HepG2 (cell line): ENCODE data around the gene DDAH2. TPM values are rescaled to one million over a fixed set of nuclear protein-coding genes. Genes with fewer than 3 reads are reported as not detected.
A peak's percentile ranks its signal among the peaks of the same experiment; 100 is the strongest.

ENCODE experiments used
- ARID2 ChIP-seq: sonication (generic); formaldehyde crosslinking; IDR thresholded peaks from 2 replicates; pipeline ENCODE4 v1.8.1; 2022; ENCODE audit warnings: mild to moderate bottlenecking, missing genetic modification reagents, borderline replicate concordance
- CEBPG ChIP-seq: IDR thresholded peaks from 2 replicates; pipeline ENCODE4 v1.6.1; 2016
- FOXM1 ChIP-seq: sonication (generic); formaldehyde crosslinking; IDR thresholded peaks from 2 replicates; pipeline ENCODE4 v1.5.0; 2020; ENCODE audit warnings: missing genetic modification reagents
- GPN1 ChIP-seq: sonication (generic); formaldehyde crosslinking; IDR thresholded peaks from 2 replicates; pipeline ENCODE4 v1.5.1; 2020; ENCODE audit warnings: missing genetic modification reagents, borderline replicate concordance
- HDAC6 ChIP-seq: fragments of 200-600 bp; sonication (generic); IDR thresholded peaks from 2 replicates; pipeline ENCODE4 v1.7.0; 2017; ENCODE audit warnings: mild to moderate bottlenecking, antibody characterized with exemption, low read length, low read depth
- RBM39 ChIP-seq: fragments of 200-400 bp; formaldehyde crosslinking; IDR thresholded peaks from one replicate; pipeline ENCODE4 v1.6.1; 2018; ENCODE audit warnings: antibody characterized with exemption, mild to moderate bottlenecking, low read depth, low read length; ENCODE audit not compliant: poor library complexity, severe bottlenecking
- RFX3 ChIP-seq: IDR thresholded peaks from 2 replicates; pipeline ENCODE4 v1.6.1; 2016; ENCODE audit warnings: missing biosample characterization, missing genetic modification reagents
- SOX6 ChIP-seq, 2 experiments: fragments of 450-650 bp in 1 of 2; sonication (generic) in 1 of 2; formaldehyde crosslinking in 1 of 2; IDR thresholded peaks; 2 replicates each; pipeline versions ENCODE4 v1.4.0 to v1.6.1; 2017 to 2020; ENCODE audit warnings: antibody characterized with exemption in 1 of 2, mild to moderate bottlenecking in 1 of 2, missing genetic modification reagents in 1 of 2
- ZBTB42 ChIP-seq: sonication (generic); formaldehyde crosslinking; IDR thresholded peaks from 2 replicates; pipeline ENCODE4 v1.5.0; 2020; ENCODE audit warnings: mild to moderate bottlenecking, missing genetic modification reagents
- polyA plus RNA-seq, 8 experiments: library from polyadenylated mRNA; depleted of rRNA in 3 of 8; stranded (reverse) in 7 of 8; unstranded in 1 of 8; fragments of >200 nt; fragmentation: Illumina TruSeq in 4 of 8; extraction: Trizol in 4 of 8; gene quantifications; 2 replicates each; pipeline versions ENCODE4 v1.2.1 to v1.2.3, GENCODE V29; 2011 to 2016; ENCODE audit warnings: low read depth in 4 of 8, missing spikeins in 1 of 8, mixed read lengths in 1 of 8; ENCODE audit not compliant: insufficient read depth in 1 of 8
- total RNA-seq, 5 experiments: library from RNA; depleted of rRNA; stranded (reverse); fragments of >200 nt; fragmentation: Illumina TruSeq; extraction: Trizol; gene quantifications; 2 replicates each; pipeline ENCODE4 v1.2.3, GENCODE V29; 2016; ENCODE audit warnings: low read depth in 1 of 5
- TF ChIP-seq, protein P1 (sequence below): sonication (generic); formaldehyde crosslinking; conservative IDR thresholded peaks from 2 replicates; pipeline ENCODE4 v1.8.0; 2022; ENCODE audit warnings: mild to moderate bottlenecking, moderate library complexity, missing genetic modification reagents
- TF ChIP-seq, protein P2 (sequence below): IDR thresholded peaks from 2 replicates; pipeline ENCODE4 v1.6.1; 2012; ENCODE audit warnings: low read length, improper control_type of control experiment
- TF ChIP-seq, protein P3 (sequence below): sonication (generic); formaldehyde crosslinking; IDR thresholded peaks from 2 replicates; pipeline ENCODE4 v1.8.1; 2023; ENCODE audit warnings: mild to moderate bottlenecking, missing genetic modification reagents
- TF ChIP-seq, protein P4 (sequence below): sonication (generic); formaldehyde crosslinking; IDR thresholded peaks from 2 replicates; pipeline ENCODE4 v1.4.0; 2020; ENCODE audit warnings: mild to moderate bottlenecking, missing genetic modification reagents, borderline replicate concordance

The DDAH2 gene
- total and polyA plus RNA-seq, 2 of the 13 experiments (the other 11 are each of a cell fraction or from before 2014, with no cell fraction given): 16.4 to 21.1 TPM

DNA sequence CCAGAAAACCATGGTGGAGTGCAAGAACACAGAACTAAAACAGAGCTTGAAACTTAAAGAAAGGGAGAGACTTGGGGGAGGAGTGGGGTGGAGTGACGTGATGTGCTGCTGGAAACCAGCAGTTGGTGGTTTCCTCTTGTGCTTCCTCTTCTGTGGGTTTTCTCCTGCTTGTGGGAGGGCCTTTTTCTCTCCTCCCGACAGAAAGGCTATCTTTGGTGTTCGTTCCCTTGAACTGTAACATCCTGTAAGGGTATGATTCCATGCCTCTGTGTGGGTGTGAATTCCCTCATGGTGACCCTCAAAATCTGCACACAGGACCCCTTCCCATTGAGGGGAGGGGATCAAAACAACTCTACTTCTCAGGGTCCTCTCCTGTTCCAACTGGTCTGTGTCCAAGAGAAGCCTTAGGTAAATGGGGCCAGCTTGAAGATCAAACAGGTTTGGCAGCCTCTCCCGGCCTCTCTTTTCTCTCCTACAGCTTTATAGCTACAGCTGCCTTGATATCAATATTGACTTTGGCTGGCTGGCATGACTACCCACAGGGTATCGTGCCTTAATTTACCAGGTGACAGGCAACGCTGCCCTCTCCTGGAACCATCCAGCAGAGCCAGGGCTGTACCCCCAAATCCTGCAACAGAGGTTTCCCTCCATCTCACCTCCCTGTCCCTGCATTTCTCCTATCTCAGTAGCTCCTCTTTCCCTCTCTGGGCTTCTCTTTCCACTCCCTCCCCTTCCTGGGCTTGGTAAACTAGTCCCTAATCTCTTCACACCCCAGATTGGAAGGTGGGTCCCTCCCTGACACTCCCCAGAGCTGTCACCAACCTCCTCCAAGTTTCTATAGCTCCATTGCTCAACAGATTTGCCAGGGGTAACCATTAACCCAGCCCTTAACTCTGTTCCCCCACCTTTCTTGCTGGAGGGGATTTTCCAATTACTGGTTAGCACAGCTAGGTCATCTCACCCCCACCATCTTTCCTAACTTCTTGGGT is 9.2 kb upstream of the DDAH2 start (continued):
- TF ChIP-seq, protein P1, sequence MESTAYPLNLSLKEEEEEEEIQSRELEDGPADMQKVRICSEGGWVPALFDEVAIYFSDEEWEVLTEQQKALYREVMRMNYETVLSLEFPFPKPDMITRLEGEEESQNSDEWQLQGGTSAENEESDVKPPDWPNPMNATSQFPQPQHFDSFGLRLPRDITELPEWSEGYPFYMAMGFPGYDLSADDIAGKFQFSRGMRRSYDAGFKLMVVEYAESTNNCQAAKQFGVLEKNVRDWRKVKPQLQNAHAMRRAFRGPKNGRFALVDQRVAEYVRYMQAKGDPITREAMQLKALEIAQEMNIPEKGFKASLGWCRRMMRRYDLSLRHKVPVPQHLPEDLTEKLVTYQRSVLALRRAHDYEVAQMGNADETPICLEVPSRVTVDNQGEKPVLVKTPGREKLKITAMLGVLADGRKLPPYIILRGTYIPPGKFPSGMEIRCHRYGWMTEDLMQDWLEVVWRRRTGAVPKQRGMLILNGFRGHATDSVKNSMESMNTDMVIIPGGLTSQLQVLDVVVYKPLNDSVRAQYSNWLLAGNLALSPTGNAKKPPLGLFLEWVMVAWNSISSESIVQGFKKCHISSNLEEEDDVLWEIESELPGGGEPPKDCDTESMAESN (CRISPR knock-in tag): peak; percentile 77
- TF ChIP-seq SOX6 (IDR thresholded peaks at IDR 0.05): no peak
- TF ChIP-seq SOX6 (CRISPR knock-in tag; IDR thresholded peaks at IDR 0.05): peak; percentile 85
- no peak for TF ChIP-seq FOXM1
- TF ChIP-seq RFX3 (CRISPR knock-in tag): no peak
- TF ChIP-seq GPN1: no peak
- no peak for TF ChIP-seq RBM39
- TF ChIP-seq, protein P2, sequence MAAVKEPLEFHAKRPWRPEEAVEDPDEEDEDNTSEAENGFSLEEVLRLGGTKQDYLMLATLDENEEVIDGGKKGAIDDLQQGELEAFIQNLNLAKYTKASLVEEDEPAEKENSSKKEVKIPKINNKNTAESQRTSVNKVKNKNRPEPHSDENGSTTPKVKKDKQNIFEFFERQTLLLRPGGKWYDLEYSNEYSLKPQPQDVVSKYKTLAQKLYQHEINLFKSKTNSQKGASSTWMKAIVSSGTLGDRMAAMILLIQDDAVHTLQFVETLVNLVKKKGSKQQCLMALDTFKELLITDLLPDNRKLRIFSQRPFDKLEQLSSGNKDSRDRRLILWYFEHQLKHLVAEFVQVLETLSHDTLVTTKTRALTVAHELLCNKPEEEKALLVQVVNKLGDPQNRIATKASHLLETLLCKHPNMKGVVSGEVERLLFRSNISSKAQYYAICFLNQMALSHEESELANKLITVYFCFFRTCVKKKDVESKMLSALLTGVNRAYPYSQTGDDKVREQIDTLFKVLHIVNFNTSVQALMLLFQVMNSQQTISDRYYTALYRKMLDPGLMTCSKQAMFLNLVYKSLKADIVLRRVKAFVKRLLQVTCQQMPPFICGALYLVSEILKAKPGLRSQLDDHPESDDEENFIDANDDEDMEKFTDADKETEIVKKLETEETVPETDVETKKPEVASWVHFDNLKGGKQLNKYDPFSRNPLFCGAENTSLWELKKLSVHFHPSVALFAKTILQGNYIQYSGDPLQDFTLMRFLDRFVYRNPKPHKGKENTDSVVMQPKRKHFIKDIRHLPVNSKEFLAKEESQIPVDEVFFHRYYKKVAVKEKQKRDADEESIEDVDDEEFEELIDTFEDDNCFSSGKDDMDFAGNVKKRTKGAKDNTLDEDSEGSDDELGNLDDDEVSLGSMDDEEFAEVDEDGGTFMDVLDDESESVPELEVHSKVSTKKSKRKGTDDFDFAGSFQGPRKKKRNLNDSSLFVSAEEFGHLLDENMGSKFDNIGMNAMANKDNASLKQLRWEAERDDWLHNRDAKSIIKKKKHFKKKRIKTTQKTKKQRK: no peak
- TF ChIP-seq CEBPG (CRISPR knock-in tag): peak; percentile 98
- TF ChIP-seq, protein P3, sequence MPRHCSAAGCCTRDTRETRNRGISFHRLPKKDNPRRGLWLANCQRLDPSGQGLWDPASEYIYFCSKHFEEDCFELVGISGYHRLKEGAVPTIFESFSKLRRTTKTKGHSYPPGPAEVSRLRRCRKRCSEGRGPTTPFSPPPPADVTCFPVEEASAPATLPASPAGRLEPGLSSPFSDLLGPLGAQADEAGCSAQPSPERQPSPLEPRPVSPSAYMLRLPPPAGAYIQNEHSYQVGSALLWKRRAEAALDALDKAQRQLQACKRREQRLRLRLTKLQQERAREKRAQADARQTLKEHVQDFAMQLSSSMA: peak; percentile 63; the same call in 1 of the 2 replicates
- TF ChIP-seq ZBTB42: no peak
- TF ChIP-seq, protein P4, sequence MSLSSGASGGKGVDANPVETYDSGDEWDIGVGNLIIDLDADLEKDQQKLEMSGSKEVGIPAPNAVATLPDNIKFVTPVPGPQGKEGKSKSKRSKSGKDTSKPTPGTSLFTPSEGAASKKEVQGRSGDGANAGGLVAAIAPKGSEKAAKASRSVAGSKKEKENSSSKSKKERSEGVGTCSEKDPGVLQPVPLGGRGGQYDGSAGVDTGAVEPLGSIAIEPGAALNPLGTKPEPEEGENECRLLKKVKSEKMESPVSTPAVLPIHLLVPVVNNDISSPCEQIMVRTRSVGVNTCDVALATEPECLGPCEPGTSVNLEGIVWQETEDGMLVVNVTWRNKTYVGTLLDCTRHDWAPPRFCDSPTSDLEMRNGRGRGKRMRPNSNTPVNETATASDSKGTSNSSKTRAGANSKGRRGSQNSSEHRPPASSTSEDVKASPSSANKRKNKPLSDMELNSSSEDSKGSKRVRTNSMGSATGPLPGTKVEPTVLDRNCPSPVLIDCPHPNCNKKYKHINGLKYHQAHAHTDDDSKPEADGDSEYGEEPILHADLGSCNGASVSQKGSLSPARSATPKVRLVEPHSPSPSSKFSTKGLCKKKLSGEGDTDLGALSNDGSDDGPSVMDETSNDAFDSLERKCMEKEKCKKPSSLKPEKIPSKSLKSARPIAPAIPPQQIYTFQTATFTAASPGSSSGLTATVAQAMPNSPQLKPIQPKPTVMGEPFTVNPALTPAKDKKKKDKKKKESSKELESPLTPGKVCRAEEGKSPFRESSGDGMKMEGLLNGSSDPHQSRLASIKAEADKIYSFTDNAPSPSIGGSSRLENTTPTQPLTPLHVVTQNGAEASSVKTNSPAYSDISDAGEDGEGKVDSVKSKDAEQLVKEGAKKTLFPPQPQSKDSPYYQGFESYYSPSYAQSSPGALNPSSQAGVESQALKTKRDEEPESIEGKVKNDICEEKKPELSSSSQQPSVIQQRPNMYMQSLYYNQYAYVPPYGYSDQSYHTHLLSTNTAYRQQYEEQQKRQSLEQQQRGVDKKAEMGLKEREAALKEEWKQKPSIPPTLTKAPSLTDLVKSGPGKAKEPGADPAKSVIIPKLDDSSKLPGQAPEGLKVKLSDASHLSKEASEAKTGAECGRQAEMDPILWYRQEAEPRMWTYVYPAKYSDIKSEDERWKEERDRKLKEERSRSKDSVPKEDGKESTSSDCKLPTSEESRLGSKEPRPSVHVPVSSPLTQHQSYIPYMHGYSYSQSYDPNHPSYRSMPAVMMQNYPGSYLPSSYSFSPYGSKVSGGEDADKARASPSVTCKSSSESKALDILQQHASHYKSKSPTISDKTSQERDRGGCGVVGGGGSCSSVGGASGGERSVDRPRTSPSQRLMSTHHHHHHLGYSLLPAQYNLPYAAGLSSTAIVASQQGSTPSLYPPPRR: peak; percentile 99
- TF ChIP-seq HDAC6: no peak
- no peak; the same call in 1 of the 2 replicates for TF ChIP-seq ARID2
